COLO668 (cell line): ENCODE measurements around the gene EEF1AKMT2.

ENCODE experiments used
- DNase-seq: peaks from one replicate; lab custom pipeline; 2025; ENCODE audit not compliant: unreplicated experiment; lab: John Stamatoyannopoulos, UW

Gene EEF1AKMT2

DNA sequence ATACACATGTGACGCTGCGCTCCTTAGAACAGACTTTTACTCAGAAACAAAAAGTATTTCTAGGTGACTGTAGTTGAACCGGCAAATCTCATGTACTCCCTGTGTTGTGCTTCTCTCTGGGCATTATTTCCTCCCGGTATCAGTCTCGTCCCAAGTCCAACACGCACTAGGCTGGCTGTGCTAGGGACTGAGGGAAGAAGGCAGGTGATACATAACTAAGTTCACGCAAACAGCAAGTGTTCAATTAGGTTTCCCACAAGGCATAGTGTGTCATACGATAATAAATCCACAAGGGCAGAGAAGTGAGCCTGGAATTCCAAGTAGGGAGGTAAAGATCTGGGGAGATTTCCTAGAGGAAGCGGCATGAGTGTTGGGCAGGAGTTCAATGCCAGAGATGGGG is 67.9 kb downstream of the EEF1AKMT2 start:
- DNase-seq = no peak

DNA sequence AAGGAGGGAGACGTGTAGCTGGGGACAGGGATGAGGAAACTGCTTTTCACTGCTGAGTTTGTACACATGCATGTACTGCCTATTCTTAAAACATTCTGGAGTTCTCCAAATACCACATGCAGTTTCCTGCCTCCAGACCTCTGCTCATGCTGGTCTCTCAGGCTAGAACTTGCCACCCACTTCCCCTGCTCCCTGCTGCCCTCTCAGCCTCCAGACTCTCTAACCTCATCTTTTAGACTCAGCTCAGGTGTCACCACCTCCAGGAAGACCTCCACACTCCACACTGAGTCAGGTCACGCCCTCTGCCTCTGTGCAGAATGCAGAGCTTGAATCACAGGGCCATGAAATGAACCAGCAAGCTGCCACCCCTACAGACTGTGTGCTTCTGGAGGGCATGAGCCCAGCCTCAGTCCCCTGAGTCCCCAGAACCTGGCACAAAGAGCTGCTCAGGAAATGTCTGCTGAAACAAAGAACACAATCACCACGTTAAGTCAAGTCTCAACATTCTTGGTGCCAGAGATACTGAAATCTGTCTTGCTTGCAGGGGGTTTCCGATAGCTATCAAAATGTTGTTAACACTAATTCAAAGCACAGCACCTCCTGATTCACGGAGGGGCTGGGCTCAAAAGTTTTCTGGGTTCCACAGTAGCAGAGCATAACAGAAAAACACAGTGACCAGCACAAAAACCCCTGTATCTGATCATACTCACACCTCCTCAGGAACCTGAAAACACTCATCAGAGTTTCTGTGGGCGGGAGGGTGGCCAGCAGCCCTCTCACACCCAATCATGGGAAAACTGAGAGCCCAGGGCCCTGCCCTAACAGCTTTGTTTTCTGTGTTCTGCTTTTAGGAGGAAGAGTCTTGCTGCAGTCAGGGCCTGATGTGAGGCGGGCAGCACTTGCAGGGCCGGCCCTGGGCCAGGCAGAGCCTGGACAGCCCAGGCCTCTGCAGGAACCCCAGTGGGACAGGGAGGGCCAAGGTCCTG is 68.6 kb downstream of the EEF1AKMT2 start:
- DNase-seq = no peak

DNA sequence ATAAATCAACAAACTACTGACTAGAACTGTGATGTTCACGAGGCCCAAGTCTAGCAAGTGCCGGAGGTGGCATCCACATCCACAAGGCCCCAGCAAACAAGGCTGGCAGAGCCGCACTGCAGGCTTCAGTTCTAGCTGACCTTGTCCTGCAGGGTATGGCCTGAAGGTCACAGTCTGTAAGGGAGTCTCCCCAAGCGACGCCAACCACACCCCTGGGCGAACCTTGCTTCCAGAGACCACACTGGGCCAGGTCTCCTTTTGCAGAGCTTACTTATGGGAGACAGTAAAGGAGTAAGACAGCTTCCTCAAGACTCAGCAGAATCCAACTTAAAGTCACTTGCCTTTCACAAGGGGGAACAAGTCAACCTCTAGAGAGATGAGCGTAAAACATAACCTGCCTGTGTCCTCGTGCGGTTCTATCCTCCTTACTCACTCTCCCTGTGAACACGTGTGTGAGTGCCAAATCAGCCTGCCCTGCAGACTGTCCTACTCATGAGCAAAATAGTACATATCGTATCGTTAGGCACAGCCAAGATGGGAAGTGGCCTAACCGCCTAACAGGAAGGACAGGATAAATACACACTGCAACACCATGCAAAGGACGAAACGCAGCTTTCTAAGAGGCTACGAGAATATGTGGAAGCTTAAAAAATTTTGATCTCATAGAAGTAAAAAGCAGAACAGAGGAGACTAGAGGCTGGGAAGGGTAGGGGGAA is 70.2 kb downstream of the EEF1AKMT2 start:
- no peak for DNase-seq

DNA sequence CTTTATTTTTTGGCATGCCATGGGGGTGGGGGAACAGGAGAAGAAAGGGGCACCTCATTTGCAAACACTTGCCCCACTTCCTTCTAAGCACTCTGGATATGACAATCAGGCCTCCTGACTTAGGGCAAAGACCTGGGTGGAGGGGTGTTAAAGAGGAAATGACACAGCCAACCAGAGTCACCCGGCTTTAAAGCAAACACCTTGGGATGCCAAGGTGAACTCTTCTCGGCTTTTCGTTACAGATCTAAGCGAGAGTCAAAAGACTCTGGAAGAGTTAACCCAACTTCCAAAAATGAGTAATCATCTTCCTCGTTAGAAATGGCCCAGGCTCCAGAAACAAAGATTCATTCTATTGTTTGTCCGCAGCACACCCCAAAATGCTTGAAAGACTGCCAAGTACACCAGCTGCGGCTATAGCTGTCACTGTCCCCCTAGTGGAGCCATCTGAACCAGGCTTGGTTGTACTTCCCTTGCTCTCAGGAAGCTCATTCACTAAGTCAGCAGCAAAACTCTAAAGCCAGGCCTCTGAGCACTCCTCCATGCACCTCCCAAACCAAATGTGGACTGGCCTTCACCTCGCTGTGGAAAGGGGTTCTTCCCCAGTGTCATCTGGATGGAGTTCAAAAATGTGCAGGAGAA is 72.4 kb downstream of the EEF1AKMT2 start:
- peak; percentile 7 for DNase-seq

DNA sequence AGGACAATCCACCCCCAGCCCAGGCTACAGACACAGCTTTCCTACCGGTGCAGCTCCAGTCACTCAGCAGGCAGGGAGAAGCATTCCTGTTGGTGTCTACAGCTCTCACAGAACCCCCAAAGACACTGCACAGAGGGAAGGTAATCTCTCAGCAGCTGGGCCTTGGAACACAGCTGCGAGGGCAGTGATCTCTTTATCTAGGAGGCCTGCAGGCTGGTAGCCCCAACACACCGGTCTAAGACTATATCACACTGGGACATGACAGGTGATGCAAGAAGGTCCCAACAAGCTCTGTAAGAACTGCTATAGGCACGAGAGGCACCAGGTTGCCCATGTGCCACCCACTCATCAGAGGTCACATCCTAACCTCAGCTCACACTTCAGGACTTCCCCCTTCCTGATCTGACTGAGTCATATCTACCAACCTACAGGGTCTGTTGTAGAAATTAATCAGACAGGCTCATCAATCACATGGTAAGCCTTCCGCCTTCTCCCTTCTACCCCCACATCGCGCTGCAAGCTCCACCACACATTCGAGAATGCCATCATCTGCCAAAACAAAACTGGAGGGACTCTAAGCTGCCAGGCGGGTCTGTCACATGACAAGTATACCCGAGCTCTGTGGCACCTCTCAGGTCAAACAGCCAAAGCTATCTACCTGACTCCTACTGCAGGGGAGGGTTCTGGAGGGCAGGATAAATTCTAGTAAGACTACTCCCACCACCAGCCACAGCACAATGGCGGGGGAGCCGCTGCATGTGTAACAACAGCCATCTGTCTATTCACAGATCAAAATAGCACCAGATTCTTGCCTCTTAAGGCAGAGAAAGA is 73.6 kb downstream of the EEF1AKMT2 start:
- peak; percentile 8 for DNase-seq

DNA sequence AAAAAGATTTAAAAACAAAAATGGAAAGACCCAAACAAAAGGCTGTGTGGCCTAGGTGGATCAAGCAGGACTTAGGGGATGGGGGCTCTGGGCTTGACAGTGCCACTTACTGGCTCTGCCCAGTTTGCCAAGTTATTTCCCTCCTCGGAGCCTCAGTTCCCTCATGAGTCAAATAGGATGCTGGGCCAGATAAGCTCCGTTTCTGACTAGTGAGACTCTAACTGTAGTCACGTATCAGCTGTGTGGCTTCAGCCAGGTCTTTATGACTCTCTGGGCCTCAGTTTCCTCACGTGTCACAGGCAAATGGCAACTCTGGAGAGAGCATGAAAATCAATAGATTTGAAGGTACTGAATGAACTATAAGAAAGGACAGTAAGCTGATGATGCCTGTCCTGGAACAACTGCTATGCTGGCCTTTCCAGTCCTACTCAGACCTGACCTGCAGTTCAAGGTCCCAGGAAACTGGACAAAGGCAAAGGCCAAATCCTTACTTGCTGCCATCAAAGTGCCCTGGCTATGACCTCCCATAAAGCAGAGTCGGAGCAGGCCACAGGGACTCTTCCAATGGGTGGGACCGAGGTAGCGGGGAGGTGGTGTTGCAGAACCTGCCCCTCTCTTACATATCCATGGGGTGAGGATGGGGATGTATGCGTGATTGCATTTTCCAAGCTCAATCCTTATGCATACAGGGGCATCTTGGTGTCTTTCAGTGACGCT is 74.5 kb downstream of the EEF1AKMT2 start:
- DNase-seq = no peak

DNA sequence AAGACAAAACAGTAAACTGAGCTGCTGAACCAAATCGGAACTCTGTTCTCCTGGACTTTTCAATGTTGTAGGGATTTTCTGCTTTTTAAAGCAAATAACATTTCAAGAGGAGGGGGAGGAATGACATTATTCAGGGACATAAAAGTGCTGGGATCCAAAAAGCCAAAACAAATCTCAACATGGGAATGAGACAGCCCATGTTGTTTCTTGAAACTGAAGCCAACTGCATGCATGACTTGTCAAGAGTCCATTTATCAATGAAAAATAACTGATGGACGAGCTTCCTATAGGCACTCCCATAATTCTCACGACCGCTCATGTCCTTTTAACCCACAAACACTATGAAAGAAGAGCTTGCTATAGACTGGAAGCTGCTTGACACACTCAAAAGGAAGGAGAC is 75.3 kb downstream of the EEF1AKMT2 start:
- DNase-seq = no peak

DNA sequence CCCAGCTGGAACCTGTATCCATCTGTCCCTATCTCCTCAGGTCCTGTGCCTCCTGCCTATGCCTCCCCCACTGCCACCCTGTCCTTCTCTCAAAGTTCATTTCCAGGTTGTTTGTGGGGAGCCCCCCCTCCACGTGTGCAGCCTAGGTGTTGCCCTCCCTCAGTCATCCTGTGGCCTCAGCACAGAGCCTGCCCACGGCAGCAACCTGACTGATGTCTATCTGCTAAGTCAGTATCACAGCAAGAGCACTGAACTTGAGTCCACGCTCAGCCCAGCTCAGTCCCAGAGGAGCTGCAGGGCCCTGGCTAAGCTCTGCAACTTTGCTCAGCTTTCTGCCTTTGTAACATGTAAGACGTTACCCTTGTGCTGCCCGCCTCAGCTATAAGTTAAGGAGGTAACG is 76.2 kb downstream of the EEF1AKMT2 start:
- no peak for DNase-seq

DNA sequence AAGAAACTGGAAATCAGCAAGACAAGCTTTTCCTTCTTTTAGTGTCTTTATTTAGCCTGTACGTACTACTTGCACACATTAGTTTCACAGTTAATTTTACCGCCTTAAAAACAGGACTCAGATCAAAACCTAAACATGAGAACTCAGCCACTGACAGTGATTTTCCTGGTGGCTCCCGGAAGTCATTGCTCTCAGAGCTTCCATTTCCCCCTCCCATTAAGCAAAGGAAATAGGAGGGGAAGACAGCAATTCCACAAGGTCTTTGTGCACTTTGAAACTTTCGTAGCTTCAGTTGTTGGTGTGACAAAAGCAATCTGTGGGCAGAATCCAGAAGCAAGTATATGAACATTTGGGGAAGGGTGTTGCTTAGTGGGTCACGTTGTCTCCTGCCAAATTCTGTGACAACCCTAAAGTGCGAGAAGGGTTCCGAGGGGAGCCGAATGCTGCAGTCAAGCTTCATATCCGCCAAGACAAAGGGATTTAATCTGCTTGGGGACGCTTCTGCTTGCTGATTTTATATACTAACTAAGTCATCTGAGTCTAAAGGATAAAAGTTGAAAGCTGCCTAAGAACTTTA is 77.9 kb downstream of the EEF1AKMT2 start:
- DNase-seq = no peak

DNA sequence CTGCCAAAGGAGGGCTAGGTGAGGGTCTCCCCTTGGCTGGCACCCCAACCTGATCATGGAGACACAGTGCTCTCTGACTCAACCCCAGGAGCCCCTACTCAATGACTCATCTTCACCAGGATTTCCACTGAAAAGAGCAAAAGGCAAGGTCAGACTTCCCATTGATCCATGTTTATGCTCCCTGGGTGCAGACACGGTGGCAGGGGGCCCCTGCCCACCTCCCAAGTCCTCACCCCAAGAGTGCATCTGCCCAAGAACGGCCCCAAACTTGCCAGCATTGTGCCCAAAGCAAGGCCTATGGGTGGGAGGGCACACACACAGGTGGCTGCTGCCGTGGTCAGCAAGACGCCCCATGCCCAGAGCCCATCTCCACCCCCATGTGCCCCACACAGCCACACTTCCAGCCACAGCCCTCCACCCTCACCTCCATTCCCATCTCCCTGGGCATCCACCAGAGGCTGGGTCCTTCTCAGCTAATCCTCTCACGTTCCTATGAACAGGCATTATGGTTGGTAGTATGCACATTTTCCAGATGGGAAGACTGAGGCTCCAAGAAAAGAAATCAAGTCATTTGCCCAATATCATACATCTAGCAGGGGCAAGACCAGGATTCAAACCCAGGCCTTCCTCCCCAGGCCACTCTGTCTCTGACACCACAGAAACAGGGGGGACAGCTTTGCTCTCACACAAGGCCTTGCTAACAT is 78.8 kb downstream of the EEF1AKMT2 start:
- DNase-seq = no peak

DNA sequence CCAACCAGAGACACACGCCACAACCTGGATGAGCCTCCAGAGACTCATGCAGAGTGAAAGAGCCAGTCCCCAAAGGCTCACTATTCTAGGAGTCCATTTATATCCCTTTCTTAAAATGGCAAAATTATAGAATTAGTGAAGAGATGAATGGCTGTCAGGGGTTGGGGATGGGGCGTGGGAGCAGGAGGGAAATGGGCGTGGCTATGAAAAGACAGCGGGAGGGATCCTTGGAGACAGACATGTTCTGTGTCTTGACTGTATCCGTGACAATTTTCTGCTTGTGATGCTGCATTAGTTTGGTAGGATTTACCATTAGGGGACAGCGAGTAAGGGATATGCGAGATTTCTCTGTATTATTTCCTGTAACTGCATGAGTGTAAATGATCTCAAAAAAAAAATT is 80.5 kb downstream of the EEF1AKMT2 start:
- no peak for DNase-seq

DNA sequence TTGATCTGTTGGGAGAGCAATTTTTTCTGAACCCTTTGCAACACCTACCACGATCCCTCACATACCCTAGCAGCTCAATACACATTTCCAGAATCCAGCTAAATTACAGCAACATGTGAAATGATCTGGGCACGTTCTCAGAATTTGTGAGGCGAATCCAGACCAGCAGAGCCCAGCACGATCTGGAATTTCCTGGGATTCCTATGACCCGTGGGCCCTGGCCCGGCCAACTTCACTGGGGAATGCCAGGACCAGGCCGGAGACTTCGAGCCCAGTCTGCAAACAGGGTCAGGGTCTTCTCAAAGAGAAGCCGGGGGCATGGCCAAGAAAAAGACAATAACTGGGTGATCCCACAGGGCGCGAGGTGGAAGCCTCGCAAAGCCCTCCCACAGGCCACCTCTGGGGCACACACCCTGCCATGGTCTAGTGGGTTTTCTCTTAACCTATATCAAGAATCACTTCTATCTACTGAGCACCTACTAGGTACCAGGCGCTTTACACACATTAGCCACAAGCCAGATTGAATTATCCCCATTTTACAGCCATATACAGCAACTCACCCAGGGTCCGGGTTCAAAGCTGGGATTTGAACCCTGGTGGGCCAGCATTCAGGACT is 81.3 kb downstream of the EEF1AKMT2 start:
- no peak for DNase-seq

DNA sequence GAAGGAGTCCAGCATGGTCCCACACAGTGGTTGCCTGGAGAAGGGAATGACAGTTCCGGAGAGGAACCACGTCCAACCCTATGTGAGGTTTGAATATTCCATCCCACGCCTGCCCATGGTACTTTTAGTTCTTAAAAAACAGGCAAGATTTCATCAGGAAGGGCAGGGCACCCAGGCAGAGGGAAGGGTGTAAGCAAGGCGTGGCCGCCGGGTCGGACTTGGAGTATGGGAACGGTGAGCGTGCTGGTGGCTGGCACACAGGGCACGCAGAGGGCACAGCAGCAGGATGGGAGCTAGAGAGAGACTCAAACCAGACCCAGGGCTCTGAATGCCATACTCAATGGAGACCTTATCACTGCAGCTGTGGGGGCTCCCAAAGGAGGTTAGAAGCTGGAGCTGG is 81.8 kb downstream of the EEF1AKMT2 start:
- DNase-seq = no peak

DNA sequence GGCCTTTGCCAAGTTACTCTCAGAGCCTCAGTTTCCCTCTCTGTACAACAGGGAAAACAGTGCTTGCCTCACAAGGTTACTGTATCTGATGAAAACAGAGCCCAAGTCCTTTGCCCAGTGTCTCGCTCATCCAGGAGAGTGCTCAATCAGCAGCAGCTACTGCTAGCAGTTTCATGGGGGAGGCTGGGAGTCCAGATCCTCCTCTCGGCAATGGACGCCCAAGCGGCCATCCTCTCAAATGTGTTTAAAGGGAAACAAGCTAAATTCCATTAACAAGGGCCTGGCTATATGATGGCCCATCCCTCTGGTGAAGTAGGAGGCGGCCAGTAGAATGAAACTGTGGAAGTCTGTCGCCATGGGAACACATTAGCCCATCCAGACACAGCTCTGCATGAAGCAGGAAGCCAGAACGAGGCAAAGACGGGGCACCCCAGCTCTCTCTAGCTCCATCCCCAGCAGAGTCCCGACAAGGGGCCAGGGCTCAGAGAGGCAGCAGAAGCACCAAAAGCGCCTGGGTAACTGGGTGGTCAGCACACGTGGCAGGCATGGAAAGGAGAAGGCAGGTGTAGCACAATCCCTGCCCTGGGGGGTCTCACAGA is 82.7 kb downstream of the EEF1AKMT2 start:
- no peak for DNase-seq

DNA sequence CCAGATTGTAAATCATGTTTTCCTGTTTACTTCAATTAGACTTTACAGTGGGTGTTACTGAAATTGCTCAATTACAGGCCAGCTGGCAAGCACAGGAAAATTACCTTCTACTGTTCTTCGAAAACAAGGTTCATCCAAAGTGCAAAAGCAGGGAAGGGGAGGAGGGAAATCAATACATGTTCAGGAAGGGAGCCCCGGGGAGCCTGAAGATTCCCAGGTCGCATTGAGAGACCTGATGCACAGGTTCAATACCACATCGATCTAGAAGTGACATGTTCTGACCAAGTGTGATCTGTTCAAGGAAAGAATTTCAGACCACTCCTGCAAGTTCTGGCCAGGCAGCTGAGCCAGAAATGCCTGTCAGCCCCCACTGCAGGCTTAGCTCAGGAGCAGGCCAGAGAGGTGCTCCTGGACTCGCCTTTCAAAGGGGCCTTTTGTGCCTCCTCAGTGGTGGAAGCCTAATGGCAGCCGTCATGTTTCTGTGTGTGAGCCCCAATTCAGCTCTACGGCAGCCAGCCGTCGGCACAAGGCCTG is 83.4 kb downstream of the EEF1AKMT2 start:
- peak; percentile 4 for DNase-seq
